Right renal pelvis (tissue), 4 donors: ENCODE results near the gene NELFCD. TPM values are rescaled to one million over a fixed set of nuclear protein-coding genes. Genes with fewer than 3 reads are reported as not detected.
"Not testable (repeated sequence)": the region's sequence is repeated elsewhere in the genome, so short reads cannot be mapped to it uniquely, and the experiment has no call there.

ENCODE experiments used
- DNase-seq, 4 donors: peaks; one replicate each; pipeline ENCODE4 v3.0.0-alpha.2; 2013; ENCODE audit warnings: low read depth in 4 of 4, low spot score in 3 of 4, missing footprints in 1 of 4
- polyA plus RNA-seq, 4 donors: library from polyadenylated mRNA; unstranded; fragments of 120-200 nt; gene quantifications; one replicate each; pipeline ENCODE4 v1.2.1, GENCODE V29; 2013; ENCODE audit not compliant: insufficient read length in 4 of 4

The NELFCD gene
- polyA plus RNA-seq, 4 donors: 118 to 138 (median 125) TPM

DNA sequence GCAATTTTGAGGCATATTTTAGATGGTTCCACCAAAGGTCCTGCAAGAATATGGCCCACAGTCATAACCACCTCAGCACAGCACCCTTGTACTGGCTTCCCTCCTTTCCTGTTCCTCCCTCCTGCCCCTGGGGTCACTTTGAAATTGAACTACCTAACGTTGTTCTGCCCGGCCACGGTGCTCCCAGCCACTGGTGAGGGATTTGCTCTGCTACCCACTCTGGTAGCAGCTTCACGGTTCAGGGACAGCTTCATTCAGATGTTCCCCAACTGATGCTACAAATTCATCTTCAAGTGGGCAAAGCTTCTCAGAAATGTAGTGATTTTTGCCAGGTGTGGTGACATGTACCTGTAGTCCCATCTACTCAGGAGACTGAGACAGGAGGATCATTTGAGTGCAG lies 7.9 kb upstream of the NELFCD start:
- no peak for DNase-seq

DNA sequence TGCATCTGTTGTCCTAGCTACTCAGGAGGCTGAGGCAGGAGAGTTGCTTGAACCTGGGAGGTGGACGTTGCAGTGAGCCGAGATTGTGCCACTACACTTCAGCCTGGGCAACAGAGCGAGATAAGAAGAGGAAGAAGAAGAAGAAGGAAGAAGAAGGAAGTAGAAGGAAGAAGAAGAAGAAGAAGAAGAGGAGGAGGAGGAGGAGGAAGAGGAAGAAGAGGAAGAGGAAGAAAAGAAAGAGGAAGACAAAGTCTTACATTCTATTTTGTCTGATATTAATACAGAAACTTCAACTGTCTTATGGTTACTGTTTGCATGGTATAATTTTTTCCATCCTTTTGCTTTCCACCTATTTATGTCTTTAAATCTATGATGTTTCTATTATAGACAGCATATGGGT lies 7.2 kb upstream of the NELFCD start:
- DNase-seq: no peak

DNA sequence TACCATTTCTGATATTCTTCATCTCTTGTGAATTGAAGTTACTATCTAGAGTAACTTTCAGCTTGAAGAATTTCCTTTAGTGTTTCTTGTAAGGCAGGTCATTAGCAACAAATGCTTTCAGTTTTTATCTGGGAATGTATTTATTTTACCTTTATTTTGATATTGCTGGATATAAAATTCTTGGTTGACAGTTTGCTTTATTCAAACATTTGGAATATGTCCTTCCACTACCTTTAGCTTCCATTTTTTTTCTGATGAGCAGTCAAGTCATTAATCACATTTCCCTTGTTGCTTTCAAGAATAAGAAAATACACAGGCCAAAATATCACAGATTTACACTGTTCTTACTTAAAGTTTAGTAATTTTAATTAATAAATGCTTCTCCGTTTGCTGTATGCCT lies 5.7 kb upstream of the NELFCD start:
- no peak for DNase-seq

DNA sequence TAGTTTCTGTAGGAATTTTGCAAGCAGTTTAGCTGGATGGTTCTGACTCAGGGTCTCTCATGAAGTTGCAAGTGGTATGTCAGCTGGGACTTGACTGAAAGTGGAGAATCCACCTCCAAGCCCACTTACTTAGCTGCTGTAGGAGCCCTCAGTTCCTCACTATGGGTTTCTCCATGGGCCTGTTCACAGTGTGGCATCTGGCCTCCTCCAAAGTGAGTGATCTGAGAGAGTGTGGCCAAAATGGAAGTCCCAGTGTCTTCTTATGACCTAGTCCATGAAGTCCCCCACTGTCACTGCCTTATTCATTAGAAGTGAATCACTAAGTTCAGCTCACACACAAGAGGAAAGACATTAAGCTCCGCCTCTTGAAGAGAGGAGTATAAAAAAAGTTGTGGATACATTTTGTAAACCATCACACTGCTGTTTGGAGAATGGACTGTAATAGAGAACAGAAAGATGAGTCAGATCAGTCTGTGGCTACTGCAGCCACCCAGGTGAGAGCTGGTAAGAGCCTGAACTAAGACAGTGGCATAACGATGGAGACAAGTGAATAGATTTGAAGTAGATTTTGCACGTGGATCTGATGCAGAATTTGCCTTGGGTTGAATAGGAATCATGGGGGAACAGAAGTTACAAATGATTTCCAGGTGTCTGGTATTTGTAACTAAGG lies 4.9 kb upstream of the NELFCD start:
- DNase-seq: no peak

DNA sequence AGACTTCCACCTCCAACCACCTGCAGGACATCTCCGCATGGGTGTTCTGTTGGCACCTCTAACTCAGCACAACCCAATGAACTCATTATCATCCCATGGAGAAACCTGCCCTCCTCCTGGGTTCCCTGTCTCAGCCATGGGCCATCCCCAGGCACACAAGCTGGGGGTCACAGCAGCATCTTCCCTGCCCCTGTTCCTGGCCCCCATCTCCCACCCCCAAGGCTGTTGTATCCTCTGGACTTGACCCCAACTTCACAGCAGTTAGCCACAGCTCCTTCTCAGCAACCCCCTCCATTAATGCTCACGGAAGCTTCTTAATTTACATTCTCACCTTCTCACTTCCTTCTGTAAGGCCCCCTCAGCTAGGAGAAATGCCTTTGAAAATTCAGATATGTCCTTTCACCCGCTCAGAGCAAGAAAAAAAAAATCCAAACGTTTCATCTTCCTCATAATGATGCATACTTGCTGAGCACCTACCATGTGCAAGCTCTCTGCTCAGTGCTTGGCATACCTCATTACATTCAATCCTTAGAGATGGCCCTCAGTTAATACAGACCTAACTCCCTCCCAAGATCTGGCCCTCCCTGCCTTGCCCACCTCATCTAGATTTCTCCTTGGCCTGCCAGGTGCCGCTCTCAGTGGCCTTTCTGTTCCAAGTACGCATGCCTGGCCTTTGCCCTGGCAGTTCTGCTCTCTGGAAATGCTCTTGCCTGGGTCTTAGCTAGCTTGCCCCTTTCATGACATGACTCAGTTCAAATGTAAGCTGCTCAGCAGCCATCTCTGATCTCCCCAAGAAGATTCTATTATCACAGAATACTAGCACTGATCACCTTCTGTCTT lies 2.5 kb upstream of the NELFCD start:
- DNase-seq: no peak

DNA sequence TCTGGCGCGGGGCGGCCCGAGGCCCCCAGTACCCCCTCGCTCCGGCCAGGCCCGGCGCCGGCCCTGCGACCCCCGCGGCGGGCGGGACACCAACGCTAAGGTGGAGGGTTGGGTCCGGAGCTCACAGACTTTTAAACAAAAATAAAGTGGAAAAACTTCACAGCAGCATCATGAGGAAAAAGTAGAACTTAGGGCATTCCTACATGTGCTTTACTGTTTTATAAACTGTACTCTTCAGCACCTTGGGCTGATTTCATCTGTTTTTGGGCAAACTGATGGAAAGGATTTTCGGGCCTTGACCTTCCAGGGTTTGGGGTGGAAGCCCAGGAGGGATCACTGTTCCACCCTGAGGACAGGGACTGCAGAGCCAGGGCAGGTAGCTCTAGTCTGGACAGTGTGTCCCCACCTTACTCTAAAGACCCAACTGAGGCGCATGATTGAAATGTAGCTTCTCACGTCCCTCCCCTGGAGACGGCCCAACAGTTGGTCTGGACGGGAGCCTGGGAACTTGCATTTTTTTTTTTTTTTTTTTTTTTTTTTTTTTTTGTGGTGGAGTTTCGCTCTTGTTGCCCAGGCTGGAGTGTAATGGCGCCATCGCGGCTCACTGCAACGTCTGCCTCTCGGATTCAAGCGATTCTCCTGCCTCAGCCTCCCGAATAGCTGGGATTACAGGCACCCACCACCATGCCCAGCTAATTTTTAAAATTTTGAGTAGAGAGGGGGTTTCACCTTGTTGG lies 740 bp downstream of the NELFCD start:
- DNase-seq: peak in 2 of 4 donors; percentile 13 to 22

DNA sequence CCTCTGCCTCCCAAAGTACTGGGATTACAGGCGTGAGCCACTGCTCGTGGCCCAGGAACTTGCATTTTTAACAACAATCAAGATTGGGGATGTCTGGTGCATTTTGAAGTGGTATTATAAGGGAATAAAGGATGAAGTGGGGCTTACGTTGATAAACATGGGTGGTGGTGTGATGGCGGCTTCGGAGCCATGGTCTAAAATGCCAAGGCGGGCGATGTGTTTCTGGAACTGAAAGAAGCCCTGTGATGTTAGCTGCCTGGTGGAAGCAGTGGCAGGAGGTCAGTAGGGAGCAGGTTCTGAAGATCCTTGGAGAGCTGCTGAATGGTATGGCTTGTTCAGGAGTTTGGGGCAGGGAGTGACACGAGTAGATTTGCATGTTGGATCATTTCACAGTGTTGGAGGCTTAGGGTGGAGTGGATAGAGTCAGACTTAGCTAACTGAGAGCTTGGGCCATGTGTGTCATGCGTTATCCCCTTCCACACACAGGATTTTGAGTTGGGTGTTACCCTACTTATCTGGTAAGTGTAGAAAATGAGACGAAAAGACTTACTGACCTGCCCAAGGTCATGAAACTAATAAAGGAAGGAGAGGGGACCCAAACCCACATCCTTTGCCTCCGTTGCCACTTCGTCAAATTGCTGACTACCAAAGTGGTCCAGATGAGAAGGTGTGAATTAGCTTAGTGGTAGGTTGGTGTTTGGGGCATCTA lies 1.5 kb downstream of the NELFCD start:
- no peak for DNase-seq

DNA sequence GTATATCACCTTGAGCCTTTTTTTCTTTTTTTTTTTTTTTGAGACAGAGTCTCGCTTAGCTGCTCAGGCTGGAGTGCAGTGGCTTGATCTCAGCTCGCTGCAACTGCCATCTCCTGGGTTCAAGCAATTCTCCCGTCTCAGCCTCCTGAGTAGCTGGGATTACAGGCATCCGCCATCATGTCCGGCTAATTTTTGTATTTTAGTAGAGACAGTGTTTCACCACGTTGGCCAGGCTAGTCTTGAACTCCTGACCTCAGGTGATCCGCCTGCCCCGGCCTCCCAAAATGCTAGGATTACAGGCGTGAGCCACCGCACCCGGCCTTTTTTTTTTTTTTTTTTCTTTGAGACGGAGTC lies 2.0 kb downstream of the NELFCD start:
- not testable (repeated sequence) for DNase-seq

DNA sequence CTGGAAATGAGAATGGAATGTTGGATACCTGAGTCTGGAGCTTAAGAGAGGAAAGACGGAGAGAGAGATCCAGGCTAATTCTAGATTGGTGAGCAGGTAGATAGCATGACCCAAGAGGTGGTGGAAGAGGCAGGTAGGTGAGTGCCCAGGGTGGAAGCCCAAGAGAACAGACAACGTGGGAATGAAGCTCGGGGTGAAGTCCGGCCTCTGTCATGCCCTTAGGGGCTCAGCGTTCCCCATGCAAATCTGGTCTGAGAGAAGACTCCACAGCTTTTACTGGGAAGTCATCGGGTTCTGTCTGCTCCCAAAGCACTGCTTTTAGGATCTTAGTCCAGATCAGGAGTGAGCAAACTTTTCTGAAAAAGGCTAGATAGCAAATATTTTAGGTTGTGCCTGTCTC lies 3.6 kb downstream of the NELFCD start:
- no peak for DNase-seq

DNA sequence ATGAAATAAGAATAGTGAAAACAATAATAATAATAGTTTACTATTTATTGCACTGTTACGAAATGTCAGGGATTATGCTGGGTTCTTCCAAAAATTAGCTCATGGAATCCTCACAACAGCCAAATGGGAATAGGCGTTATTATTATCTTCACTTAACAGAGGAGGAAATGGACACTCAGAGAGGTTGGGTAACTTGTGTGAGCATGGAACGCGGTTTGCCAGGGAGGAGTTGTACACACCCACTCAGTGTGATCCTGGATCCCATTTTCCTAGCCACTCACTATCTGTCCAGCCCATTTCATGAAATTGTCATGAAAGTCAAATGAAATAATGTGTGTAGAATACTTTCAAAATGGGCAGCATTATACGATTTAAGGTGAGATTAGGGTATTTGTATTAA lies 4.6 kb downstream of the NELFCD start:
- DNase-seq: no peak

DNA sequence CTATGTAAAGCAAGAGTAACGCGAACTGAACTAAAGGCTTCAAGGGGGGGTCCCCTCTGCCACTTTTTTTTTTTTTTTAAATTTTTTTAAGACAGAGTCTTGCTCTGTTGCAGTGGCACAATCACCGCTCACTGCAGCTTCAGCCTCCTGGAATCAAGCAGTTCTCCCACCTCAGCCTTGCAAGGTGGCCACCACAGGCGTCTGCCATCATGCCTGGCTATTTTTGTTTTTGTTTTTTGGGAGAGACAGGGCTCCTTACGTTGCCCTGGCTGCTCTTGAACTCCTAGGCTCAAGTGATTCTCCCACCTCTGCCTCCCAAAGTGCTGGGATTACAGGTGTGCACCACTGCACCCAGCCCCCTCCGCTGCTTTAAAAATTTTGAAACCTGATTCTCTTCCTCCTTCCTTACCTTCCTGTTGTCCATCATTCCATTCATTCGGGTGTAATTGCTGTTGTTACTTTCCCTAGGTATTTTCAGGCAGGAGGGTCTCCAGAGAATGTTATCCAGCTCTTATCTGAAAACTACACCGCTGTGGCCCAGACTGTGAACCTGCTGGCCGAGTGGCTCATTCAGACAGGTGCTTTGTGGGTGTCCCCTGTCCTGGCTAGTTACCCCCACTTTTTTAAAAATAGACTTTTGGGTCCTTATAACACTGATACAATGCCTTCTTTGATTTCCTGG lies 5.4 kb downstream of the NELFCD start:
- DNase-seq: no peak

DNA sequence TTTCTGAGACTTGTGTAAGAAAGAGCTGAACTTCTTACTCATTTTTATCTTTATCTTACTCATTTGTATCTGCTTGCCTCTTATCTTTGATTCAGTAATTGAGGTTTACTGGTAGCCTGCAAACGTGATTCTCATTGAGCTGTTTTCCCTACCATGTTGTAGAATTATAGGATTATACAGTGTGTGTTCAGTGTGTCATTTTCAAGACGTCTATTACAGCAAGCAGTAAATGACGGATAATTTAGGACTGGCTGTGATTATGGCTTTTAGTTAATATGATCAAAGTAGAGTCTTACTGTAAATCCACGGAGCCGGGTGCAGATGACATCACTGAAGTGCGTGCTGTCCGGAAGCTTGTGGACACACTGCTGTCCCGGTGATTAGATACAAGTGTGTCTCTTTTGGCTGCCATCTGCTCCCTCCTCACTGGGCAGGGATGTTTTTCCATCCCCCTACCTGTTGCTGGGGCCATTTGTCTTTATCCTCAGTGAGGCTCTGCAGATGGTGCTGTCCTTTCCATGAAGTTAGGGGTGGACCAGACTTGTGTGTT lies 6.0 kb downstream of the NELFCD start:
- DNase-seq: no peak

DNA sequence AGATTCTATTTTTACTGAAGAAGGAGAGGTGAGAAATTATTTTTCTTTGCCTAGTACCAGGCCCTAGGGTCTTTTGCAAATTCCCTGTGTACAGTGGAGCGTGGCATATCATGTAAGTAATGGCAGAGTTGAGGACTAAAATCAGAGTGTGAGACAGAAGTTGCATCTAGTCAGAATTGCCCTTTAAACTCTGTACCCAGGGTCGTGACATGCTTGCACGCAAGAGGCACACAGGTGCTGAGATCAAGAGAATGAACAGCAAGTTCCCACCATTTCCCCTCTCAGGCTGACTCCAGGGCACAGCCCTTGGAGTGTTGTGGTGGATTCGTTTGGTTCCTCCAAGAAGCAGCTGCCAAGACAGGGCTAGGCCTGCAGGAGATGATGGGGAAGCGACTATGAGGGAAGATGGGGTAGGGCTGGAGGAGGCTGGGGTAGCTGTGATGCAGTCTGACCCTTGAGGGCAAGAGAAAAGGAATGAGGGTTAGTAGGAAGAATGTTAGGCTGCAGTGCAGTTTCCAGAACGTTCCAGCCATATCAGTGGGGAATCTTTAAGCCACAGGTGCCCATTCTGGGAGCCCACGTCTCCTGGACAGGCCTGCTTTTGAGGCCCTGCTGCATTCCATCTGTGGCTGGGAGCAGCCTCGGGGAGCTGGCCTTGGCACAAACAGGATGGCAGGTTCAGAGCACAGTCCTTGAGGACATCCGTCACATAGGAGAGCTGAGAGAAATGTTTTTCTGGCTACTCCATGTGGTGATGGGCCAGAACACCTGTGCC lies 6.9 kb downstream of the NELFCD start:
- DNase-seq: no peak

DNA sequence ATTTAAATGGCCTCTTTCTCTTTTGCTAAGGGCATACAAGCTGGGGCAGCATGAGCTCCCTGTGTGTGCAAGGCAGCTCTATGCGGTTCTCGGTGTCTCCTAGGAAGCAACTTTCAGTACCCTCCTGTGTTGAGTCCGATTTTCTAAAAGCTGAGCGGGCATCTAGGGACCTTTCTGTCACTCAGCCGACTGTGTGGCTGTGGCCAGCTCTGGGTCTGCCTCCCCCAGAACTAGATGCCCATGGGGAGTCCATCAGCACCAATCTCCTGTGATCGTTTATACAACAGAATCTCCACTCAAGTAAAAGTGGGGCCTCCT lies 7.5 kb downstream of the NELFCD start:
- no peak for DNase-seq

DNA sequence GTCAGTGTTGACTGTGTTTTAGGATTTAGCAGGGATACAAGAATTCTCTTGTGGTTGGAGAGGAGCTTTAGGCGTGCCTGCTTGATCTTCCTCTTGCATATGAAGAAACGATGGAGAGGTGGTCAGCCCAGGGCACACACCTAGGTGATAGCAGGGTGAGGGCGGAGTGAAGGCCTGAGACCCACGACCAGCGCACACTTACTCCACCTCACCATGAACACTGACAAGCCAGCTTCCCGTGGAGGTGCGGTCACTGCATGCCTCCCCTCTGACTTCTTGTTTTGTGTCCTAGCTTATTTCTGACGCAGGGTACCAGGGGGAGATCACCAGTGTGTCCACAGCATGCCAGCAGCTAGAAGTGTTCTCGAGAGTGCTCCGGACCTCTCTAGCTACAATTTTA lies 8.1 kb downstream of the NELFCD start:
- no peak for DNase-seq

DNA sequence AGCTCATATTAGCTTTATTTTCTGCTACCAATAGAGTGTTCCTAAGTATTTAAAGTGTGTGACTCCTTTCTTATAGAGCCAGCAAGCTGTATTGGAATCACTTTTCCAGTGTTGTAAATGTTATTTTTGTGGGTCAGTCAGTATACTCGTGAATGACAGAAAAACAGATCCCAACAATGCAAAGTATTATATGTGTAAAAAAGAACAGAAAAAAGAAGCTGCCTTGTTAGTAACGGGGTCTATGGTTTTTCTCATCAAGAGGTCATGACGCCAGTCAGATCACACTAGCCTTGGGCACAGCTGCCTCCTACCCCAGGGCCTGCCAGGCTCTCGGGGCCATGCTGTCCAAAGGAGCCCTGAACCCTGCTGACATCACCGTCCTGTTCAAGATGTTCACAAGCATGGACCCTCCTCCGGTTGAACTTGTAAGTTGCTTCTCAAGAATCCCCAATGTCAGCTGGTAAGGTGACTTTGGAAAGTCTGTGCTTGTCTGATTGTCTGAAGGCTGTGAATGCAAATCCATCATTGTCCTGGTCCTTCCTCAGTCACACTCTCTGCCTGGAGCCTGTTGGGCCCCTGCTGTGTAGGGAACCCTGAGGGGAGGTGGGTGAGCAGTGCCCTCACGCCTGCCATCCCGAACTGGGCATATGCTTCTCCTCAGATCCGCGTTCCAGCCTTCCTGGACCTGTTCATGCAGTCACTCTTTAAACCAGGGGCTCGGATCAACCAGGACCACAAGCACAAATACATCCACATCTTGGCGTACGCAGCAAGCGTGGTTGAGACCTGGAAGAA lies 9.8 kb downstream of the NELFCD start:
- DNase-seq: no peak

DNA sequence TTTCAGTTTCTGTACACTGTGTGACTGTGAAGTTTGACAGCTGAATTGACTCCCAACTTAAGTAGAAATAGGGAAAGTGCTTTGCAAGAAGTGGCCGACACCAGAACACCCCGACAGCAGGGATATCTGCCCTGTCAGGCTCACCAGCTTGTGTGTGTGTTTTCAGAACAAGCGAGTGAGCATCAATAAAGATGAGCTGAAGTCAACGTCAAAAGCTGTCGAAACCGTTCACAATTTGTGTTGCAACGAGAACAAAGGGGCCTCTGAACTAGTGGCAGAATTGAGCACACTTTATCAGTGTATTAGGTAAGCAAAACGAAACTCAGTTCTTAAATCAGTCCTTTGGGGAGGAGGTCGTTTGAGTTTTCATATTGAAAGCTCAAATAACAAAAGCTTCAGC lies 10.7 kb downstream of the NELFCD start:
- no peak for DNase-seq

DNA sequence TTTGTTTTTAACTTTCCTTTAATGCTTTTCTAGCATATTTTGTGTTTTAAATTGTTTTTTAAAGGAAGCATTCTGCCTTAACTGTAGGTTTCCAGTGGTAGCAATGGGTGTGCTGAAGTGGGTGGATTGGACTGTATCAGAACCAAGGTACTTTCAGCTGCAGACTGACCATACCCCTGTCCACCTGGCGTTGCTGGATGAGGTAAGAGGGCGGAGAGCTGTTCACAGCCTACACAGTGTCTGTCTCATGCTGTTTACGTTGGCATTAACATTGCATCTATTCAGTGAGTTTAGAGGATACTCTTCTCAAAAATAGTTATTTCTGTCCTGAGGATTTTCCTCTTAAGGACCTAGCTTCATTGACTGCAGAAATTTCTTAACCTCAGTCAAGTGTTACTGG lies 11.9 kb downstream of the NELFCD start:
- no peak for DNase-seq
